Fibroblast of mammary gland (primary cell): ENCODE data around the gene SORCS2.

Source experiments
- DNase-seq: peaks from one replicate; pipeline ENCODE4 v3.0.0-alpha.2; 2010; ENCODE audit warnings: low read depth
- H3K4me3 ChIP-seq: 2 replicates; pipeline ENCODE4 v1.5.1; 2011; ENCODE audit warnings: low read depth, mild to moderate bottlenecking, low read length, moderate library complexity; ENCODE audit not compliant: control insufficient read depth
- TF ChIP-seq, protein P1 (sequence below): conservative IDR thresholded peaks from 2 replicates; pipeline ENCODE4 v1.5.1; 2011; ENCODE audit warnings: low read depth, low read length, inconsistent platforms; ENCODE audit not compliant: control insufficient read depth, insufficient read depth

The SORCS2 gene

DNA sequence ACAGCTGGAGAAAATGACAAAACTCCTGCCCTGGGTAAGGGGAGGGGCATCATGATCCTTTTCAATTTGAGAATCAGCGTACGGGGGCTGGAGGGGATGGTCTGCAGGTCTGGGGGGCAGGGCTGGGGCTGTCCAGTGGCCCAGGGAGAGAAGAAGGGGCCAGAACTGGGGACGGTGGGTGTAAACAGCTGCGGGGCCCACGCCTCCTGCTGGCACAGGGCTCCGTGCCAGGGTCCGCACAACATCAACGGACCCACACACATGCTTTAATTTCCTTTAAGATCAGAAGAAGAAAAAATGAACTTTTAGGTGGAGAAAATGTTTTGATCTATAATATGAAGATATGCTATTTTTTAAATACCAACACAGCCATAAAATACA is 190.3 kb downstream of the SORCS2 start:
- no peak overlapping the region for H3K4me3 ChIP-seq
- TF ChIP-seq, protein P1, sequence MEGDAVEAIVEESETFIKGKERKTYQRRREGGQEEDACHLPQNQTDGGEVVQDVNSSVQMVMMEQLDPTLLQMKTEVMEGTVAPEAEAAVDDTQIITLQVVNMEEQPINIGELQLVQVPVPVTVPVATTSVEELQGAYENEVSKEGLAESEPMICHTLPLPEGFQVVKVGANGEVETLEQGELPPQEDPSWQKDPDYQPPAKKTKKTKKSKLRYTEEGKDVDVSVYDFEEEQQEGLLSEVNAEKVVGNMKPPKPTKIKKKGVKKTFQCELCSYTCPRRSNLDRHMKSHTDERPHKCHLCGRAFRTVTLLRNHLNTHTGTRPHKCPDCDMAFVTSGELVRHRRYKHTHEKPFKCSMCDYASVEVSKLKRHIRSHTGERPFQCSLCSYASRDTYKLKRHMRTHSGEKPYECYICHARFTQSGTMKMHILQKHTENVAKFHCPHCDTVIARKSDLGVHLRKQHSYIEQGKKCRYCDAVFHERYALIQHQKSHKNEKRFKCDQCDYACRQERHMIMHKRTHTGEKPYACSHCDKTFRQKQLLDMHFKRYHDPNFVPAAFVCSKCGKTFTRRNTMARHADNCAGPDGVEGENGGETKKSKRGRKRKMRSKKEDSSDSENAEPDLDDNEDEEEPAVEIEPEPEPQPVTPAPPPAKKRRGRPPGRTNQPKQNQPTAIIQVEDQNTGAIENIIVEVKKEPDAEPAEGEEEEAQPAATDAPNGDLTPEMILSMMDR = no peak
- no peak for DNase-seq

DNA sequence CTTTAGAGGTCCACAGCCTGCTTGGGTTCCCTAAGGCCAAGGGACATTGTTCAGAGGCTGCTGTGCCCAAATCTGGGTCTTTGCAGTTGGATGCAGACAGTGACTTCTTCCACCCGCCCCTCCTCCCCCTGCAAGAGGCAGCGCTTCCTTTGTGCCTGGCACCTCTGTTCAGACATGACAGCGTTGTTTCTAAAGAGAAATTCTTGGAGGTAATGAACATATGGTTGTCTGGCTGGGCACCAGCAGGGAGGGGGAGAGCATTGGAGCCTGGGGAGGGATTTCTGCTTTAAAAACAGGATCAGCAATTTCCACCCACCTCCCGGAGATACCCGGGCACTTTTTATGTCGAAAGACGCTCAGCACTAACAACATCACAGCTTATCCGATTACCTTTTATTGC is 190.9 kb downstream of the SORCS2 start:
- no peak overlapping the region for H3K4me3 ChIP-seq
- TF ChIP-seq, protein P1 = no peak
- DNase-seq = no peak

DNA sequence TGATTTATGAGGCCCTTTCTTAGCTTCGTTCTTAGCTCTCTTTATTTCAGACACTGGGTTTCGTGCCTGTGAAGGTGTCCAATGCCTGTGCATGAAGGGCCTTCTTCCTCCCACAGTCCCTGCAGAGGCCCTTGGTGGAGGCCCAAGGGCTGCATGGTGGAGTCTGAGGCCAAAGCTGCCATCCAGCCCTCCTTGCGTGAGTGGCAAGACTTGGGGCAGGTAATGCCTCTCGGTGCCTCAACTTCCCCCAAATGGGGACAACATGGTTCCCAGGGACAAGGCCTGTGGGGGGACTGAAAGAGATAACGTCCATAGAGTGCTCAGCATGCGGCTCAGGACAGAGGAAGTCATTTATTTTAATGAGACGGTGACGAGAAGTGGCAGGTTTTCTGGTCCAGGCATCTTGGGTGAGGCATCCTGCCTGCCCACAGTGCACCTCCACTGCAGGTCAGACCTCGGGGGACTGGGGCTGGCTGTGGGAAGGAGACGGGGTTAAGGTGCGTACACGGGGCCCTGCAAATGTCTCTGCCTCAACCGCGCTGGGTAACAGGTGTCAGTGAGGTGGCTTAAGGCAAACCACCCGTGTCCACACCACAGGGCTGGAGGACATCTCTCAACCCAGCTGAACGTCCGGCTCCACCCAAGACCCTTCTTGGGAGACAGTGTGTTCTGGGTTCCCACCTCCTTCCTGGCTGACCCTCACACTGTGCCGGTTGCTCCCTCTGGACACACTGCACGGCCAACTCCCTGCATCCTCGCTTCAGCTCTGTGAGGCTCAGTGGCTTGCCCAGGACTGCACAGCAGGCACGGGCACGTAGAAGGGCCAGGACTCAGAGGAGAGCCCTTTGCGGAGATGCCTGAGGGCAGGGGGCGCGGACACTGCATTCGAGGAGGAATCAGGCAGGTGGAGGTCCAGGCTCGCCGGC is 191.9 kb downstream of the SORCS2 start:
- H3K4me3 ChIP-seq = no peak overlapping the region
- no peak for DNase-seq
- TF ChIP-seq, protein P1 = no peak

DNA sequence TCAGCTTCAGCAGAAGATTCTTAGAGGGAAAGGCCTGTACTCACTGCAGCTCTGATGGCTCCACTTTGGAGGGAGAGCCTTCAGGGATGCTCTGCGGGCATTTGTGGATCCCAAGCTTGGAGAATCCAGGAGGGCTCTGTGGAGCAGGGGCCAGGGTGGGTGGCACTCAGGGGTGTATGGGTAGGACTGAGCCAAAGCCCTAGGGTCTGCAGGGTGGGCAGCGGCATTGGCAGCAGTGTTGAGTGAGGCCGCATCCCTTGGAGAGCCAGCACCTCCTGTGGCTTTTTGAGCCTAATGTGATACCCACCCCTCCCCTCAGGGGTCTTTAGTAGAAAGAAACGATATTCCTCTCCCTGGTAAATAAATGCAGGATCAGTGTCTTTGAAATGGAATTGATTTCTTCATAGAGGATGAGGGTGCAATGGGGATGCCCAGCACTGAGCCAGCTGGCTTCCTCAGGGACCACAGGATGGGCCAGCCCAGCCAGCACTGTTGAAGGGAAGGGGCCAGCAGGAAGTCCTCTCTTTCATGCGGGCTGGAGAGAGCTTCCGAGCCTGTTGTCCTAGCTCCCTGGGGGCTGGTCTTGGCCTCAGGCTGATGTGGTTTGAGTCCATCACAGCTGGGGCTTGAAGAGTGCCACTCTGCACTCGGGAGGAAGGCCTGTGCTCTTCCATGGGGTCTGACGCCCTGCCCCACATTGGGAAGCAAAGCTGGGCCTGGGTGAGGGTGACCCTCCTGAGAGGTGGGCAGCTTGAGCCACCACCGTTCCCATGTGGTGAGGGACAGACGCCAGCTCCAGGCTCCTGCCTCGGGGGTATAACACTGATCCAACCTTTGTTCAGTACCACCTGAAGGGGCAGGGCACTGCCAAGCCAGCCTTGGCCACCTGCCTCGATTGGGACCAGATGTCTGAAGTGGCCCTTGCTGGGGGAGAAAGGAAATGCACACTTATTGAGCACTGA is 192.9 kb downstream of the SORCS2 start:
- DNase-seq = no peak
- TF ChIP-seq, protein P1 = no peak
- no peak overlapping the region for H3K4me3 ChIP-seq

DNA sequence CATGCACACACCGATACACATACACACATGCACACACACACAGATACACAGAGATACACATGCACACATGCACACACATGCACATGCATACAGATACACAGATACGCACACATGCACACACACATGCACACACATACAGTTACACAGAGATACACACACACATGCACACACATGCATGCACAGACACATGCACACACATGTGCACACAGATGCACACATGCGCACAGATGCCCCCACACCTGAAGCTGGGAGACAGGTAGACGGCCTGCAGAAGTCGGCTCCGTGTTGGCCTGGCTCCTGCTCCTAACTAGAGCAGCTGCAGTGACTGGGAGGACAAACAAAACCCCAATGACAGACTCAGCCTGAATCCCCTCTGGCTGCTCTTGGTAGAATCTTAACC is 195.6 kb downstream of the SORCS2 start:
- TF ChIP-seq, protein P1 = no peak
- H3K4me3 ChIP-seq = no peak overlapping the region
- no peak for DNase-seq

DNA sequence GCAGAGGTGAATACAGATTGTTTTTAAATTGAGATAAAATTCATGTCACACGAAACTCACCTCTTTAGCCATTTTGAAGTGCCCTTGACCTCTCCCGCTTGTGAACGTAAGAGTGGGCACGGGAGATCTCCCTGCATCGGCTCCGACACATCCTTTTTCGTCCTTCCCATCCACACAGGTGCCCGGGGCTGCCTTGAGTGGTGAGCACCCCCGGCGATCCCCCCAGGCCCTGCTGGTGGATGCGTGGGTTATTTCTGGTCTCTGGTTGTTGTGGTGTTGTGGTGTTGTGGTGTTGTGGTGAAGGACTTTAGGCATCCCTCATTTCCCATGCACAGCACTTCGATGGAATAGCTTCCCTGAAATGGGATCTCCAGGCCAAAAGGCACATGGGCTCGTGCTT is 196.3 kb downstream of the SORCS2 start:
- no peak overlapping the region for H3K4me3 ChIP-seq
- DNase-seq = no peak
- TF ChIP-seq, protein P1 = no peak
